K562 (cell line): ENCODE measurements around the gene PPP1R37. TPM values are rescaled to one million over a fixed set of nuclear protein-coding genes. Genes with fewer than 3 reads are reported as not detected.

ENCODE experiments used
- ATAC-seq: fragments of 200-7000 bp; cut with Tn5 transposase; 3 replicates; pipeline ENCODE4 v1.9.1; 2020; ENCODE audit warnings: moderate library complexity
- BruUV-seq: library from RNA; stranded (reverse); fragments of 400-500 nt; replicated peaks from 2 replicates; lab custom pipeline; 2021; lab: Mats Ljungman, UMichigan
- CTCF ChIA-PET: fragments of 300-600 bp; formaldehyde crosslinking; extraction: SDS; loops from one replicate; lab custom pipeline; 2021; ENCODE audit warnings: low intra/inter-chr PET ratio; lab: Yijun Ruan, JAX
- POLR2A ChIA-PET: fragments of 300-600, 350-650 bp; sonication (Branson Sonifier 250); formaldehyde crosslinking; extraction: SDS; loops from one replicate; lab custom pipeline; 2021; ENCODE audit warnings: antibody characterized with exemption, inconsistent platforms; lab: Yijun Ruan, JAX
- DNase-seq, 4 experiments: peaks; one replicate each; pipeline versions ENCODE4 v3.0.0 to v3.0.0-alpha.2; 2011 to 2018; ENCODE audit warnings: low spot score in 3 of 4, mixed read lengths in 3 of 4; ENCODE audit errors: extremely low read depth in 1 of 4
- FAIRE-seq: peaks from 2 replicates; lab custom pipeline; 2011; peaks lifted over from hg19 to GRCh38; lab: Jason Lieb, UNC
- H2AFZ ChIP-seq: 2 replicates; pipeline ENCODE4 v1.6.0; 2011; ENCODE audit warnings: low read depth, low read length, control low read depth, inconsistent platforms
- H3K27ac ChIP-seq: fragments of 200-600 bp; 3 replicates; pipeline ENCODE4 v1.8.0; 2011; ENCODE audit warnings: low read depth, mild to moderate bottlenecking, control low read depth, inconsistent platforms, low read length, moderate library complexity, mixed read lengths; ENCODE audit errors: extremely low read depth
- H3K27me3 ChIP-seq, 2 experiments: fragments of 300-600 bp in 1 of 2; 2 replicates in 1 of 2; 3 replicates in 1 of 2; pipeline versions ENCODE4 v1.6.0 to v1.8.0; 2011; ENCODE audit warnings: inconsistent platforms in 2 of 2, low read length in 2 of 2, mild to moderate bottlenecking in 1 of 2, mixed read lengths in 1 of 2, moderate library complexity in 1 of 2; ENCODE audit not compliant: control insufficient read depth in 2 of 2, insufficient read depth in 2 of 2
- H3K36me3 ChIP-seq: fragments of 300-600 bp; 3 replicates; pipeline ENCODE4 v1.8.0; 2011; ENCODE audit warnings: mild to moderate bottlenecking, low read length, inconsistent platforms; ENCODE audit not compliant: control insufficient read depth, insufficient read depth
- H3K4me1 ChIP-seq, 2 experiments: fragments of 200-600 bp in 1 of 2; replicated peaks in 1 of 2; 2 replicates in 1 of 2; 3 replicates in 1 of 2; pipeline versions ENCODE4 v1.5.1 to v1.8.0; 2011; ENCODE audit warnings: inconsistent platforms in 2 of 2, low read length in 2 of 2, mild to moderate bottlenecking in 1 of 2, mixed read lengths in 1 of 2, moderate library complexity in 1 of 2; ENCODE audit not compliant: control insufficient read depth in 2 of 2, insufficient read depth in 2 of 2
- H3K4me2 ChIP-seq: 2 replicates; pipeline ENCODE4 v1.6.1; 2011; ENCODE audit warnings: low read length, control low read depth, inconsistent platforms, mixed read lengths; ENCODE audit not compliant: insufficient read depth
- H3K4me3 ChIP-seq: fragments of 200-600 bp; sonication (generic), shearing (Covaris generic); 2 replicates; pipeline ENCODE4 v1.5.1; 2016; ENCODE audit warnings: control low read depth, inconsistent platforms
- H3K79me2 ChIP-seq: fragments of 200-600 bp; 3 replicates; pipeline ENCODE4 v1.8.0; 2011; ENCODE audit warnings: low read length, inconsistent platforms; ENCODE audit not compliant: control insufficient read depth, insufficient read depth
- H3K9ac ChIP-seq, 2 experiments: 2 replicates each; pipeline versions ENCODE4 v1.6.0 to v1.6.1; 2011; ENCODE audit warnings: low read depth in 2 of 2, low read length in 2 of 2, control low read depth in 1 of 2, inconsistent platforms in 1 of 2, mild to moderate bottlenecking in 1 of 2, mixed read lengths in 1 of 2; ENCODE audit not compliant: insufficient read depth in 1 of 2
- H3K9me1 ChIP-seq: one replicate; pipeline ENCODE4 v1.6.0; 2011; ENCODE audit warnings: inconsistent platforms, mild to moderate bottlenecking, low read length, moderate library complexity; ENCODE audit not compliant: control insufficient read depth, insufficient read depth
- H3K9me3 ChIP-seq: replicated peaks from 2 replicates; pipeline ENCODE4 v1.5.1; 2011; ENCODE audit warnings: low read depth, low read length, inconsistent platforms; ENCODE audit not compliant: control insufficient read depth, insufficient read depth
- H4K20me1 ChIP-seq: replicated peaks from 2 replicates; pipeline ENCODE4 v1.6.1; 2011; ENCODE audit warnings: low read length, inconsistent platforms, mixed read lengths; ENCODE audit not compliant: control insufficient read depth, insufficient read depth
- ARHGAP35 ChIP-seq: fragments of 450-650 bp; IDR thresholded peaks from 2 replicates; pipeline ENCODE4 v1.6.1; 2018; ENCODE audit not compliant: partially characterized antibody
- CBX3 ChIP-seq, 2 experiments: IDR thresholded peaks; 1 replicate in 1 of 2; 2 replicates in 1 of 2; pipeline ENCODE4 v1.6.1; 2012; ENCODE audit warnings: inconsistent platforms in 2 of 2, low read length in 2 of 2, borderline replicate concordance in 1 of 2, control low read depth in 1 of 2
- CCAR2 ChIP-seq: fragments of 200-400 bp; formaldehyde crosslinking; IDR thresholded peaks from 2 replicates; pipeline ENCODE4 v1.6.1; 2017; ENCODE audit warnings: mild to moderate bottlenecking, low read depth, low read length
- DACH1 ChIP-seq: fragments of 450-650 bp; IDR thresholded peaks from 2 replicates; pipeline ENCODE4 v1.6.1; 2018; ENCODE audit not compliant: partially characterized antibody
- FOXK2 ChIP-seq, 2 experiments: fragments of 450-650 bp; IDR thresholded peaks in 1 of 2; conservative IDR thresholded peaks in 1 of 2; 2 replicates each; pipeline ENCODE4 v1.6.1; 2016; ENCODE audit warnings: low read depth in 2 of 2, mild to moderate bottlenecking in 1 of 2
- HNRNPLL ChIP-seq: fragments of 200-400 bp; formaldehyde crosslinking; IDR thresholded peaks from 2 replicates; pipeline ENCODE4 v1.6.1; 2017; ENCODE audit warnings: low read length, low read depth, mild to moderate bottlenecking; ENCODE audit not compliant: poor library complexity, severe bottlenecking
- MAFG ChIP-seq: fragments of 450-650 bp; conservative IDR thresholded peaks from 2 replicates; pipeline ENCODE4 v1.6.1; 2016; ENCODE audit warnings: missing genetic modification characterization, missing compliant biosample characterization
- MECOM ChIP-seq: fragments of 250-450 bp; sonication (Bioruptor Pico); IDR thresholded peaks from 2 replicates; pipeline ENCODE4 v1.8.0; 2022; ENCODE audit warnings: inconsistent platforms
- POLR2AphosphoS5 ChIP-seq: IDR thresholded peaks from 2 replicates; pipeline ENCODE4 v1.6.1; 2011; ENCODE audit warnings: mild to moderate bottlenecking, low read depth, low read length, moderate library complexity; ENCODE audit not compliant: control insufficient read depth, insufficient read depth
- POU5F1 ChIP-seq: fragments of 150-350 bp; IDR thresholded peaks from 2 replicates; pipeline ENCODE4 v1.6.1; 2014; ENCODE audit warnings: borderline replicate concordance, low read length, low read depth, mild to moderate bottlenecking; ENCODE audit not compliant: partially characterized antibody
- RBM15 ChIP-seq: fragments of 200-400 bp; formaldehyde crosslinking; IDR thresholded peaks from 2 replicates; pipeline ENCODE4 v1.6.1; 2018; ENCODE audit warnings: mild to moderate bottlenecking, low read length, moderate library complexity; ENCODE audit not compliant: insufficient read depth
- SNIP1 ChIP-seq: fragments of 450-650 bp; IDR thresholded peaks from 2 replicates; pipeline ENCODE4 v1.7.1; 2017; ENCODE audit warnings: low read depth, mild to moderate bottlenecking
- ZNF165 ChIP-seq: fragments of 250-450 bp; sonication (Bioruptor Pico); IDR thresholded peaks from 2 replicates; pipeline ENCODE4 v1.4.0; 2020; ENCODE audit warnings: borderline replicate concordance
- ZNF717 ChIP-seq: fragments of 250-450 bp; sonication (Bioruptor Pico); IDR thresholded peaks from 2 replicates; pipeline ENCODE4 v1.5.0; 2021
- ZNF77 ChIP-seq: fragments of 250-450 bp; sonication (Bioruptor Pico); IDR thresholded peaks from 2 replicates; pipeline ENCODE4 v1.5.0; 2020
- WGBS: fragments of 100-300 bp; shearing (Covaris generic); methylation state at CpG from one replicate; pipeline ENCODE4 v1.1.6; 2016; ENCODE audit warnings: low coverage, mixed read lengths; ENCODE audit not compliant: insufficient coverage; ENCODE audit errors: missing lambda C conversion rate; 5-methylcytosine and 5-hydroxymethylcytosine counted together
- in situ Hi-C: fragments of 300-500 bp; cut with MboI; formaldehyde crosslinking; loops from 4 replicates; pipeline ENCODE4 v1.15.0; 2018; ENCODE audit warnings: inconsistent platforms, mixed read lengths
- intact Hi-C: fragments of 100-400 bp; cut with micrococcal nuclease; formaldehyde crosslinking; loops from 2 replicates; pipeline ENCODE4 v1.14.2; 2022
- polyA plus RNA-seq, 8 experiments: library from polyadenylated mRNA; depleted of rRNA in 4 of 8; stranded (reverse) in 5 of 8; unstranded in 3 of 8; fragments of >200 nt; fragmentation: Nextera tagmentation in 2 of 8; fragmentation: Illumina TruSeq in 1 of 8; extraction: Ambion mirVana in 2 of 8; extraction: Trizol in 1 of 8; gene quantifications; 2 replicates each; pipeline versions ENCODE4 v1.2.1 to v1.2.3, GENCODE V29; 2011 to 2014; ENCODE audit warnings: inconsistent platforms in 1 of 8, missing spikeins in 1 of 8
- total RNA-seq, 7 experiments: library from RNA; depleted of rRNA in 6 of 7; stranded (reverse); fragments of >200 nt in 6 of 7; fragmentation: Illumina TruSeq in 2 of 7; extraction: Trizol in 2 of 7; gene quantifications; 2 replicates each; pipeline versions ENCODE4 v1.2.1 to v1.2.3, GENCODE V29; 2011 to 2021; ENCODE audit warnings: low replicate concordance in 1 of 7
- TF ChIP-seq, protein P1 (sequence below): sonication (generic); formaldehyde crosslinking; IDR thresholded peaks from 2 replicates; pipeline ENCODE4 v1.8.1; 2023; ENCODE audit warnings: mild to moderate bottlenecking, missing genetic modification reagents
- TF ChIP-seq, protein P2 (sequence below), 2 experiments: fragments of 250-450 bp in 1 of 2; fragments of 450-650 bp in 1 of 2; sonication (Bioruptor Pico) in 1 of 2; IDR thresholded peaks; 2 replicates each; pipeline versions ENCODE4 v1.6.1 to v1.8.0; 2016 to 2021; ENCODE audit warnings: mild to moderate bottlenecking in 2 of 2, moderate library complexity in 2 of 2, missing compliant biosample characterization in 1 of 2, missing genetic modification characterization in 1 of 2
- TF ChIP-seq, protein P3 (sequence below): sonication (generic); IDR thresholded peaks from 2 replicates; pipeline ENCODE4 v1.6.1; 2016
- TF ChIP-seq, protein P4 (sequence below): conservative IDR thresholded peaks from 2 replicates; pipeline ENCODE4 v1.6.1; 2011; ENCODE audit warnings: low read depth, mild to moderate bottlenecking, low read length; ENCODE audit not compliant: control insufficient read depth

The PPP1R37 gene
- total and polyA plus RNA-seq, 9 of the 15 experiments (the other 6 are each of a cell fraction or from before 2014, with no cell fraction given) = 0.04 to 20.3 (median 7.3) TPM

DNA sequence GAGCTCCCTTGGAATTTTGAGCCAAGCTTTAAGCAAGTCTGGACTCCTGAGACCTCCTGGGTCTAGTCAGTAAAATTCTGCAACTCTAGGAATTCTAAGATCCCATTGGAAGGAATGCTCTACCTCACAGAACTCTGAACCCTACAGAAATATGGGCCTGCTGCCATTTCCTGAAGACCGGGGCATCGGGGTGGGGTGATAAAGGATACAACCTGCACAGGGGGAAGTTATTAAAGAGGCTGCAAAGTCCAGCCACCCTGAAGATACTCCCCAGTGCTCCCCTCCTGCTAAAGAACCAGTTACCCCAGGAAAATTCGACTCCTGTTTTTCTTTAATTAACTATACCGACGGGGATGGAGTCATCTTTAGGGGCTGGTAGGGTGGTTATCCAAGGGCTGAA is 2.4 kb upstream of the PPP1R37 start:
- H2AFZ ChIP-seq = no peak overlapping the region
- peaks cover 41% of the 10 kb centered on the region for H3K79me2 ChIP-seq
- ChIA-PET POLR2A (no interaction called here), CTCF (no interaction called here)
- DNase-seq (no peak), ATAC-seq (no peak), FAIRE-seq (no peak)
- no peaks in the 10 kb centered on the region for H3K27me3 ChIP-seq
- no peaks in the 10 kb centered on the region for H3K9me1 ChIP-seq
- BruUV-seq = no TSS peak
- no peak overlapping the region for H3K27ac ChIP-seq
- in situ Hi-C loops (no loop called here), intact Hi-C loops (no loop called here)
- peaks cover 9% of the 10 kb centered on the region for H4K20me1 ChIP-seq
- H3K4me1 ChIP-seq = peaks cover 13 to 43% of the 10 kb centered on the region in 2 experiments
- H3K4me3 ChIP-seq = no peak overlapping the region
- WGBS = 84% methylated on average over 5 of the region's 5 CpGs
- peak overlapping the region; percentile 64; the same call in 1 of the 2 replicates for H3K4me2 ChIP-seq
- peak overlapping the region in 1 of 2 experiments; percentile 78; a peak in 1 of 4 replicates for H3K9ac ChIP-seq
- no peaks in the 10 kb centered on the region for H3K9me3 ChIP-seq
- H3K36me3 ChIP-seq = peaks cover 65% of the 10 kb centered on the region; the same call in 2 of the 3 replicates
- no peak for TF ChIP-seq RBM15
- TF ChIP-seq ZNF77 (CRISPR knock-in tag) = no peak
- no peak for TF ChIP-seq MECOM
- no peak for TF ChIP-seq CCAR2
- TF ChIP-seq ZNF717 (CRISPR knock-in tag) = no peak
- no peak for TF ChIP-seq MAFG (tag)
- no peak for TF ChIP-seq SNIP1
- TF ChIP-seq, protein P1, sequence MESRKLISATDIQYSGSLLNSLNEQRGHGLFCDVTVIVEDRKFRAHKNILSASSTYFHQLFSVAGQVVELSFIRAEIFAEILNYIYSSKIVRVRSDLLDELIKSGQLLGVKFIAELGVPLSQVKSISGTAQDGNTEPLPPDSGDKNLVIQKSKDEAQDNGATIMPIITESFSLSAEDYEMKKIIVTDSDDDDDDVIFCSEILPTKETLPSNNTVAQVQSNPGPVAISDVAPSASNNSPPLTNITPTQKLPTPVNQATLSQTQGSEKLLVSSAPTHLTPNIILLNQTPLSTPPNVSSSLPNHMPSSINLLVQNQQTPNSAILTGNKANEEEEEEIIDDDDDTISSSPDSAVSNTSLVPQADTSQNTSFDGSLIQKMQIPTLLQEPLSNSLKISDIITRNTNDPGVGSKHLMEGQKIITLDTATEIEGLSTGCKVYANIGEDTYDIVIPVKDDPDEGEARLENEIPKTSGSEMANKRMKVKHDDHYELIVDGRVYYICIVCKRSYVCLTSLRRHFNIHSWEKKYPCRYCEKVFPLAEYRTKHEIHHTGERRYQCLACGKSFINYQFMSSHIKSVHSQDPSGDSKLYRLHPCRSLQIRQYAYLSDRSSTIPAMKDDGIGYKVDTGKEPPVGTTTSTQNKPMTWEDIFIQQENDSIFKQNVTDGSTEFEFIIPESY = no peak
- TF ChIP-seq FOXK2 (conservative IDR thresholded peaks at IDR 0.05 in 1 of 2, IDR thresholded peaks at IDR 0.05 in 1 of 2; ENCODE audit: low read depth in 2 of 2) = no peak
- TF ChIP-seq, protein P2, sequence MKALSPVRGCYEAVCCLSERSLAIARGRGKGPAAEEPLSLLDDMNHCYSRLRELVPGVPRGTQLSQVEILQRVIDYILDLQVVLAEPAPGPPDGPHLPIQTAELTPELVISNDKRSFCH (CRISPR knock-in tag; IDR thresholded peaks at IDR 0.05) = no peak
- TF ChIP-seq, protein P2 (tag; IDR thresholded peaks at IDR 0.05) = no peak
- TF ChIP-seq ARHGAP35 = no peak
- no peak for TF ChIP-seq DACH1
- no peak for TF ChIP-seq CBX3 (IDR thresholded peaks at IDR 0.05; ENCODE audit: borderline replicate concordance in 1 of 2, low read length in 2 of 2)
- TF ChIP-seq, protein P3, sequence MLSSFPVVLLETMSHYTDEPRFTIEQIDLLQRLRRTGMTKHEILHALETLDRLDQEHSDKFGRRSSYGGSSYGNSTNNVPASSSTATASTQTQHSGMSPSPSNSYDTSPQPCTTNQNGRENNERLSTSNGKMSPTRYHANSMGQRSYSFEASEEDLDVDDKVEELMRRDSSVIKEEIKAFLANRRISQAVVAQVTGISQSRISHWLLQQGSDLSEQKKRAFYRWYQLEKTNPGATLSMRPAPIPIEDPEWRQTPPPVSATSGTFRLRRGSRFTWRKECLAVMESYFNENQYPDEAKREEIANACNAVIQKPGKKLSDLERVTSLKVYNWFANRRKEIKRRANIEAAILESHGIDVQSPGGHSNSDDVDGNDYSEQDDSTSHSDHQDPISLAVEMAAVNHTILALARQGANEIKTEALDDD = no peak
- TF ChIP-seq HNRNPLL = no peak
- no peak for TF ChIP-seq POU5F1
- TF ChIP-seq, protein P4, sequence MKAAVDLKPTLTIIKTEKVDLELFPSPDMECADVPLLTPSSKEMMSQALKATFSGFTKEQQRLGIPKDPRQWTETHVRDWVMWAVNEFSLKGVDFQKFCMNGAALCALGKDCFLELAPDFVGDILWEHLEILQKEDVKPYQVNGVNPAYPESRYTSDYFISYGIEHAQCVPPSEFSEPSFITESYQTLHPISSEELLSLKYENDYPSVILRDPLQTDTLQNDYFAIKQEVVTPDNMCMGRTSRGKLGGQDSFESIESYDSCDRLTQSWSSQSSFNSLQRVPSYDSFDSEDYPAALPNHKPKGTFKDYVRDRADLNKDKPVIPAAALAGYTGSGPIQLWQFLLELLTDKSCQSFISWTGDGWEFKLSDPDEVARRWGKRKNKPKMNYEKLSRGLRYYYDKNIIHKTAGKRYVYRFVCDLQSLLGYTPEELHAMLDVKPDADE = no peak
- no peak for TF ChIP-seq POLR2AphosphoS5
- no peak for TF ChIP-seq ZNF165
